ENCODE results near the gene IFIT1. TPM values are rescaled to one million over a fixed set of nuclear protein-coding genes. Genes with fewer than 3 reads are reported as not detected.

Gene IFIT1
- total RNA-seq, 4 donors from 2014 or later = 13.5 to 27.4 (median 19.7) TPM

- Histone ChIP-seq H3K27ac (peak overlapping the region; percentile 95), H3K9me3 (no peaks in the 10 kb centered on the region), H3K36me3 (no peaks in the 10 kb centered on the region), H3K4me1 (no peaks in the 10 kb centered on the region), H3K27me3 (no peaks in the 10 kb centered on the region), H3K4me3 (no peak overlapping the region)
- no peak for DNase-seq
- no peak for TF ChIP-seq POLR2A (IDR thresholded peaks at IDR 0.05)
- TF ChIP-seq, protein P1, sequence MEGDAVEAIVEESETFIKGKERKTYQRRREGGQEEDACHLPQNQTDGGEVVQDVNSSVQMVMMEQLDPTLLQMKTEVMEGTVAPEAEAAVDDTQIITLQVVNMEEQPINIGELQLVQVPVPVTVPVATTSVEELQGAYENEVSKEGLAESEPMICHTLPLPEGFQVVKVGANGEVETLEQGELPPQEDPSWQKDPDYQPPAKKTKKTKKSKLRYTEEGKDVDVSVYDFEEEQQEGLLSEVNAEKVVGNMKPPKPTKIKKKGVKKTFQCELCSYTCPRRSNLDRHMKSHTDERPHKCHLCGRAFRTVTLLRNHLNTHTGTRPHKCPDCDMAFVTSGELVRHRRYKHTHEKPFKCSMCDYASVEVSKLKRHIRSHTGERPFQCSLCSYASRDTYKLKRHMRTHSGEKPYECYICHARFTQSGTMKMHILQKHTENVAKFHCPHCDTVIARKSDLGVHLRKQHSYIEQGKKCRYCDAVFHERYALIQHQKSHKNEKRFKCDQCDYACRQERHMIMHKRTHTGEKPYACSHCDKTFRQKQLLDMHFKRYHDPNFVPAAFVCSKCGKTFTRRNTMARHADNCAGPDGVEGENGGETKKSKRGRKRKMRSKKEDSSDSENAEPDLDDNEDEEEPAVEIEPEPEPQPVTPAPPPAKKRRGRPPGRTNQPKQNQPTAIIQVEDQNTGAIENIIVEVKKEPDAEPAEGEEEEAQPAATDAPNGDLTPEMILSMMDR (IDR thresholded peaks at IDR 0.05) = no peak
- intact Hi-C loops (cut with DNase I; ENCODE audit: low total_unique reads) = no loop called here
Measured at GRCh38 chr10:89413398-89413912, 21.0 kb downstream of the IFIT1 start.

GRCh38 chr10:89414146-89414878 lies 21.9 kb downstream of the IFIT1 start, which contains the start of gene IFIT5:
Gene IFIT5 (plus strand): TSS chr10:89414568. CDS start chr10:89414799, 231 bp downstream.
- Histone ChIP-seq H3K4me1 (no peaks in the 10 kb centered on the region), H3K27ac (peak within 1 kb of the TSS; percentile 95), H3K27me3 (no peaks in the 10 kb centered on the region), H3K36me3 (no peaks in the 10 kb centered on the region), H3K9me3 (no peaks in the 10 kb centered on the region), H3K4me3 (peak within 1 kb of the TSS; percentile 70 to 74)
- TF ChIP-seq, protein P1 (IDR thresholded peaks at IDR 0.05) = peak in 1 of 4 experiments; percentile 26
- TF ChIP-seq POLR2A (IDR thresholded peaks at IDR 0.05) = peak; percentile 70 to 76
- intact Hi-C loops (cut with DNase I; ENCODE audit: low total_unique reads) = no loop called here
- peak; percentile 74 to 76 for DNase-seq

- Histone ChIP-seq H3K27me3 (no peaks in the 10 kb centered on the region), H3K36me3 (no peaks in the 10 kb centered on the region), H3K4me3 (peak overlapping the region; percentile 70 to 74), H3K9me3 (no peaks in the 10 kb centered on the region), H3K27ac (peak overlapping the region; percentile 95), H3K4me1 (no peaks in the 10 kb centered on the region)
- no peak for TF ChIP-seq POLR2A (IDR thresholded peaks at IDR 0.05)
- TF ChIP-seq, protein P1 (IDR thresholded peaks at IDR 0.05) = peak in 1 of 4 experiments; percentile 12
- peak; percentile 38 to 46 for DNase-seq
- intact Hi-C loops (cut with DNase I; ENCODE audit: low total_unique reads) = no loop called here
Measured at GRCh38 chr10:89414879-89415821, 22.7 kb downstream of the IFIT1 start.

DNA sequence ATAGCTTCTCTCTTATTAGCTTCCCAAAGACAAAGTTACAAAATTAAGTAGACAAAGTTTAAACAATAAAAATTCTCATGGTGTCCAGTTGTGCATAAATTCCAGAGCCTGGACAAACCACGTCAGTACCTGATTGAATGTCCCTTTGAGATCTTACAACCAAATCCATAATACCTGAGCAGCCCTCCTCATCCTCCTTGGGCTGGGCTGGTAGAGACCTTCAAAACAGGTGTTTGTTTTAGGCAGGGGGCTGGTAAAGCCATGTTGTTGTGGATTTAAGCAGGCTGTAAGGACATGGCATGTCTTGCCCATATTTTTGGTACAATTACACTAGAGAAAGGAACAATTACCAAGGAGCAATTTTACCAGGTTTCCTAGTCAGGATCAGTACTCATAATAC lies 24.0 kb downstream of the IFIT1 start:
- Histone ChIP-seq H3K9me3 (no peaks in the 10 kb centered on the region), H3K36me3 (no peaks in the 10 kb centered on the region), H3K27me3 (no peaks in the 10 kb centered on the region), H3K4me1 (no peaks in the 10 kb centered on the region), H3K27ac (peak overlapping the region; percentile 95), H3K4me3 (no peak overlapping the region)
- TF ChIP-seq, protein P1 (IDR thresholded peaks at IDR 0.05) = no peak
- no peak for TF ChIP-seq POLR2A (IDR thresholded peaks at IDR 0.05)
- no peak for DNase-seq
- intact Hi-C loops (cut with DNase I; ENCODE audit: low total_unique reads) = no loop called here

Data from uterus (tissue), 4 donors.